Ovary (tissue), 10 donors: ENCODE measurements around the gene USP28. TPM values are rescaled to one million over a fixed set of nuclear protein-coding genes. Genes with fewer than 3 reads are reported as not detected.
"Not testable (repeated sequence)": the region's sequence is repeated elsewhere in the genome, so short reads cannot be mapped to it uniquely, and the experiment has no call there.

Source experiments
- DNase-seq, 5 donors: peaks; one replicate each; pipeline ENCODE4 v3.0.0-alpha.2; 2019 to 2020
- H3K27ac ChIP-seq, 2 donors: fragments of 200-600 bp; one replicate each; pipeline versions ENCODE4 v1.5.1 to v1.8.0; 2019 to 2022
- H3K27me3 ChIP-seq: fragments of 200-600 bp; one replicate; pipeline ENCODE4 v1.8.0; 2022
- H3K36me3 ChIP-seq: fragments of 200-600 bp; sonication (generic); one replicate; pipeline ENCODE4 v1.5.1; 2019
- H3K4me1 ChIP-seq: one replicate; pipeline ENCODE4 v1.8.1; 2013; ENCODE audit warnings: mild to moderate bottlenecking, moderate library complexity; ENCODE audit not compliant: insufficient read depth
- H3K4me3 ChIP-seq: fragments of 200-600 bp; sonication (generic); one replicate; pipeline ENCODE4 v1.5.1; 2017
- H3K9me3 ChIP-seq, 2 donors: fragments of 200-600 bp in 1 of 2; sonication (generic) in 1 of 2; one replicate each; pipeline versions ENCODE4 v1.5.1 to v1.8.1; 2013 to 2019; ENCODE audit warnings: mild to moderate bottlenecking in 1 of 2, moderate library complexity in 1 of 2
- EP300 ChIP-seq: sonication (generic); formaldehyde crosslinking; IDR thresholded peaks from one replicate; pipeline ENCODE4 v1.6.1; 2017; ENCODE audit warnings: antibody characterized with exemption
- POLR2A ChIP-seq: fragments of 450-650 bp; IDR thresholded peaks from one replicate; pipeline ENCODE4 v1.6.1; 2017; ENCODE audit warnings: antibody characterized with exemption, mild to moderate bottlenecking, moderate library complexity
- WGBS, 3 donors: extraction: QIAGEN DNeasy Blood & Tissue Kit in 1 of 3; methylation state at CpG; one replicate each; pipeline versions ENCODE4 v1.1.5 to v1.1.7; 2013 to 2017; 5-methylcytosine and 5-hydroxymethylcytosine counted together
- intact Hi-C, 4 donors: fragments of 100-400 bp; cut with DNase I; formaldehyde crosslinking; loops; one replicate each; pipeline versions ENCODE4 v1.11.0 to v1.15.1; 2022 to 2023
- long read RNA-seq, 3 donors: library from polyadenylated mRNA in 2 of 3; unstranded in 2 of 3; transcript quantifications; one replicate each; pipeline ENCODE4 v2.0.0 and lab custom pipeline, GENCODE V29; 2021 to 2026
- polyA plus RNA-seq, 2 donors: library from polyadenylated mRNA; stranded (reverse); fragments of 200-250 nt in 1 of 2; fragments of 350-450 nt in 1 of 2; fragmentation: Illumina TruSeq in 1 of 2; extraction: RNeasy Lipid Tissue Mini Kit (QIAGEN cat#74804) in 1 of 2; gene quantifications; one replicate each; pipeline ENCODE4 v1.2.3, GENCODE V29; 2013 to 2014
- total RNA-seq, 7 donors: library from RNA; depleted of rRNA in 2 of 7; stranded (reverse); fragments of >200 nt in 2 of 7; fragmentation: NEBNext Ultra II Directional in 3 of 7; extraction: Animal tissue kit (Norgen Biotek cat#: 25700) in 3 of 7; gene quantifications; one replicate each; pipeline versions ENCODE4 v1.1.0 to v1.2.4, GENCODE V29; 2016 to 2023
- TF ChIP-seq, protein P1 (sequence below), 3 donors: fragments of 450-650 bp in 2 of 3; fragments of 200-600 bp in 1 of 3; IDR thresholded peaks; one replicate each; pipeline versions ENCODE4 v1.5.1 to v1.8.0; 2016 to 2022; ENCODE audit warnings: antibody characterized with exemption in 3 of 3, mild to moderate bottlenecking in 1 of 3
- donor health status: DM: no; HTN: no; CAD: no; lungs with moderate emphysema.
- donor health status: DM: no; HTN: no; CAD: no.
- donor health status: Bipolar disorder and iron deficiency.
- donor health status: DM: yes; HTN: yes; CAD: no.
- donor health status: DM: no; HTN: no; CAD: no.
- donor health status: DM: yes; HTN: yes; CAD: no.

The USP28 gene, protein sequence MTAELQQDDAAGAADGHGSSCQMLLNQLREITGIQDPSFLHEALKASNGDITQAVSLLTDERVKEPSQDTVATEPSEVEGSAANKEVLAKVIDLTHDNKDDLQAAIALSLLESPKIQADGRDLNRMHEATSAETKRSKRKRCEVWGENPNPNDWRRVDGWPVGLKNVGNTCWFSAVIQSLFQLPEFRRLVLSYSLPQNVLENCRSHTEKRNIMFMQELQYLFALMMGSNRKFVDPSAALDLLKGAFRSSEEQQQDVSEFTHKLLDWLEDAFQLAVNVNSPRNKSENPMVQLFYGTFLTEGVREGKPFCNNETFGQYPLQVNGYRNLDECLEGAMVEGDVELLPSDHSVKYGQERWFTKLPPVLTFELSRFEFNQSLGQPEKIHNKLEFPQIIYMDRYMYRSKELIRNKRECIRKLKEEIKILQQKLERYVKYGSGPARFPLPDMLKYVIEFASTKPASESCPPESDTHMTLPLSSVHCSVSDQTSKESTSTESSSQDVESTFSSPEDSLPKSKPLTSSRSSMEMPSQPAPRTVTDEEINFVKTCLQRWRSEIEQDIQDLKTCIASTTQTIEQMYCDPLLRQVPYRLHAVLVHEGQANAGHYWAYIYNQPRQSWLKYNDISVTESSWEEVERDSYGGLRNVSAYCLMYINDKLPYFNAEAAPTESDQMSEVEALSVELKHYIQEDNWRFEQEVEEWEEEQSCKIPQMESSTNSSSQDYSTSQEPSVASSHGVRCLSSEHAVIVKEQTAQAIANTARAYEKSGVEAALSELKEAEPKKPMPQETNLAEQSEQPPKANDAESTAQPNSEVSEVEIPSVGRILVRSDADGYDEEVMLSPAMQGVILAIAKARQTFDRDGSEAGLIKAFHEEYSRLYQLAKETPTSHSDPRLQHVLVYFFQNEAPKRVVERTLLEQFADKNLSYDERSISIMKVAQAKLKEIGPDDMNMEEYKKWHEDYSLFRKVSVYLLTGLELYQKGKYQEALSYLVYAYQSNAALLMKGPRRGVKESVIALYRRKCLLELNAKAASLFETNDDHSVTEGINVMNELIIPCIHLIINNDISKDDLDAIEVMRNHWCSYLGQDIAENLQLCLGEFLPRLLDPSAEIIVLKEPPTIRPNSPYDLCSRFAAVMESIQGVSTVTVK
- total RNA-seq = 10 to 100 TPM; 13.5 to 29.5 (median 23.4) TPM
- polyA plus RNA-seq = 10 to 100 TPM; 11.0 to 25.2 TPM
- long read RNA-seq, donor 1, partial matches to known transcripts = 25 of 26 reads
- long read RNA-seq, donor 1, other reads (novel, unspliced or antisense) = 0 of 26 reads
- long read RNA-seq, donor 2, partial matches to known transcripts = 0 of 1 reads
- long read RNA-seq, donor 2, other reads (novel, unspliced or antisense) = 0 of 1 reads
- long read RNA-seq, donor 3, partial matches to known transcripts = 3 of 19 reads
- long read RNA-seq, donor 3, other reads (novel, unspliced or antisense) = 16 of 19 reads

DNA sequence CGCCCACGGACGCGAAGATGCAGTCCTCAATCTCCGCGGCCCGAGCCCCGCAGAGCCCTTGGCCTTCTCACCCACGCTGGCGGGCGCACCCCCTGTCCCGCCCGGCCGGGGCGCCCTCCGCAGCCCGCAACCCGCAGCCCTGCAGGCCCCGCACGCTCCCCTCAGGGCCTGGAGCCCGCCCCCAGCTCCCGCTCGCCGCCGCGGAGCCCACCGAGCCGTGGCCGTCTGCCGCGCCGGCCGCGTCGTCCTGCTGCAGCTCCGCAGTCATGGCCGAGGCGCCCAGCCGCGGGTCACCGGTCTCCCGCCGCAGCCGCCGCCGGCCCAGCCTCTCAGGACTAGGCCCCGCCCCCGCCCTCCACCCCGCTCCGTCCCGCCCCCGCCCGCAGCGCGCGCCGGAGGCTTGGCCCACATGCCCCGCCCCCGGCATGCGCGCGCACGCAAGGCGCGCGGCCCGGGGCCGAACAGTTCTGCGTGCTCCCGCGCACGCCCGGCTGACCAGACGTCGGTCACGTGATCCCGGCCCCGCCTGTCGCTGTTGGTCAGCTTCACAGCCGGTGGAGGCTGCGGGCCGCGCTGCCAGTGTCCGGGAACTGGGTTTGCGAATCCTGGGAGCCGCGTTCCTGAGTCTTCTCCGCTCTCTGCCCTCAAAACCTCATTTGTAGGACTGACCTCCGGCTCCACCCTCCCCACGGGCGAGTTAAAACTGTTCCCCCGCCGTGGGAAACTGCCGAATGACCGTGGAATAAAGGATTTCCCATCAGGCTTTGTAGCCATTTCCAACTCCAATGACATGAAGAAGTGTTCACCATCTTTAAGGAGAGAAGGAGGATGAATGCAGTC is at the start of gene USP28:
Gene USP28 (minus strand): TSS at position 339 of the 840 bp plus-strand sequence. CDS start 71 bp downstream, at position 268.
- H3K36me3 ChIP-seq = no peaks in the 10 kb centered on the region
- no peaks in the 10 kb centered on the region for H3K9me3 ChIP-seq
- intact Hi-C loops = no loop called here
- DNase-seq = peak; percentile 97 to 98 (median 97)
- H3K4me1 ChIP-seq = peaks cover 7% of the 10 kb centered on the region
- H3K27ac ChIP-seq = peak within 1 kb of the TSS; percentile 47 to 83
- peak within 1 kb of the TSS; percentile 85 for H3K4me3 ChIP-seq
- no peaks in the 10 kb centered on the region for H3K27me3 ChIP-seq
- no peak for TF ChIP-seq EP300
- TF ChIP-seq POLR2A = peak; percentile 41
- TF ChIP-seq, protein P1, sequence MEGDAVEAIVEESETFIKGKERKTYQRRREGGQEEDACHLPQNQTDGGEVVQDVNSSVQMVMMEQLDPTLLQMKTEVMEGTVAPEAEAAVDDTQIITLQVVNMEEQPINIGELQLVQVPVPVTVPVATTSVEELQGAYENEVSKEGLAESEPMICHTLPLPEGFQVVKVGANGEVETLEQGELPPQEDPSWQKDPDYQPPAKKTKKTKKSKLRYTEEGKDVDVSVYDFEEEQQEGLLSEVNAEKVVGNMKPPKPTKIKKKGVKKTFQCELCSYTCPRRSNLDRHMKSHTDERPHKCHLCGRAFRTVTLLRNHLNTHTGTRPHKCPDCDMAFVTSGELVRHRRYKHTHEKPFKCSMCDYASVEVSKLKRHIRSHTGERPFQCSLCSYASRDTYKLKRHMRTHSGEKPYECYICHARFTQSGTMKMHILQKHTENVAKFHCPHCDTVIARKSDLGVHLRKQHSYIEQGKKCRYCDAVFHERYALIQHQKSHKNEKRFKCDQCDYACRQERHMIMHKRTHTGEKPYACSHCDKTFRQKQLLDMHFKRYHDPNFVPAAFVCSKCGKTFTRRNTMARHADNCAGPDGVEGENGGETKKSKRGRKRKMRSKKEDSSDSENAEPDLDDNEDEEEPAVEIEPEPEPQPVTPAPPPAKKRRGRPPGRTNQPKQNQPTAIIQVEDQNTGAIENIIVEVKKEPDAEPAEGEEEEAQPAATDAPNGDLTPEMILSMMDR (IDR thresholded peaks at IDR 0.05) = peak in 1 of 3 donors; percentile 41
- WGBS, 3 donors = 0% methylated on average over 62 to 95 of the region's 95 CpGs

DNA sequence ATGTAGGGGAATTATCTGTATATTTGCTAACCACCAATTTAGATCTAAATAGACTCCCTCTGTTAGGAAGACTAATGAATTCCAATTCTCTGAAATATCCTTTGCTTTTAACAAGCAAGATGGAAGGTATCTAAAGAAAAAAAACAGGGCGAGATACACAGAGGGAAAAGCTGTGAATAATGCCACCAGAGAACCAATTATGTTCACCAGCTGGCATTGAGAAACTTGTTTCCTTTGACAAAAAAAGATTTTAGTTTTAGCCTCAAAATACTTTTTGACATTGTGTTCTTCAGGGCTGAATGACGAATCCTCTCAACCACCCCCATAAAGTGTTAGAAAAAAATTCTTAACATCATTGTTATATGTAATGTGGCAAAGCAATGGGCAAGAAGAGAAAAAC is 48.2 kb upstream of the USP28 start:
- Histone ChIP-seq H3K36me3 (no peaks in the 10 kb centered on the region), H3K27ac (no peak overlapping the region), H3K4me3 (no peak overlapping the region), H3K4me1 (no peaks in the 10 kb centered on the region), H3K9me3 (no peaks in the 10 kb centered on the region), H3K27me3 (no peaks in the 10 kb centered on the region)
- no peak for TF ChIP-seq POLR2A
- TF ChIP-seq, protein P1 (IDR thresholded peaks at IDR 0.05) = no peak
- no peak for TF ChIP-seq EP300
- DNase-seq = no peak
- intact Hi-C loops = no loop called here
- WGBS, 3 donors = 70 to 83% (median 73%) methylated on average over 2 of the region's 2 CpGs

DNA sequence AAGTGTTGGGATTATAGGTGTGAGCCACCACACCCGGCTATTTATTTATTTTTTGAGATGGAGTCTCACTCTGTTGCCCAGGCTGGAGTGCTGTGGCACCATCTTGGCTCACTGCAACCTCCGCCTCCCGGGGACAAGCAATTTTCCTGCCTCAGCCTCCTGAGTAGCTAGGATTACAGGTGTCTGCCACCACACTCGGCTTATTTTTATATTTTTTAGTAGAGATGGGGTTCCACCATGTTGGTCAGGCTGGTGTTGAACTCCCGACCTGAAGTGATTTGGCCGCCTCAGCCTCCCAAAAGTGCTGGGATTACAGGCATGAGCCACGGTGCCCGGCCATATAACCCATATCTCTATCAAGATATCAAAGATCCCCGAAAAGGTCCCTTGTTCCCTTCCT is 36.1 kb upstream of the USP28 start:
- H3K4me3 ChIP-seq, H3K9me3 ChIP-seq, H3K4me1 ChIP-seq, H3K27me3 ChIP-seq, intact Hi-C loops, H3K36me3 ChIP-seq, DNase-seq, H3K27ac ChIP-seq: not testable (repeated sequence)
- 87 to 92% (median 92%) methylated on average over 9 of the region's 9 CpGs for WGBS, 3 donors

DNA sequence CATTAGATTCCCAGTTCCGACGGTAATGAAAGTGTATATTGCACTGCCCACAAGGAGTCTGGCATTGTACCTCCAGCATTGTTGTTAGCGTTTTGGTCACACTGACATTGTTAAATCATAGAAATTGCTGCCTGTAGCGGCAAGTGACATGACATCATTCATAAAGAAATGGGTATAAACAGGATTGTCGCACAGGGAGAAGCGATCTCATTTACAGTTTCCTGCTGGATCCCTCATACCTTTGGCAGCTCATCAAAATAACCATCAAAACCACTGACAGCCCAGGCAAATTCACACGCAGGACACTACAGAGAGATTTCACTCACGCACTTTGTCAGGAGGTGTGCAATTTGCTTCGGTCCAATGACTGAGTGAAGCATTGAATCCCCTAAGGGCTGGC is 32.7 kb upstream of the USP28 start:
- Histone ChIP-seq H3K9me3 (no peaks in the 10 kb centered on the region), H3K36me3 (no peaks in the 10 kb centered on the region), H3K4me3 (no peak overlapping the region), H3K27me3 (no peaks in the 10 kb centered on the region), H3K27ac (no peak overlapping the region), H3K4me1 (no peaks in the 10 kb centered on the region)
- WGBS, 3 donors = 80 to 84% (median 83%) methylated on average over 9 of the region's 9 CpGs
- TF ChIP-seq EP300 (no peak), POLR2A (no peak)
- TF ChIP-seq, protein P1 (IDR thresholded peaks at IDR 0.05) = no peak
- intact Hi-C loops = no loop called here
- DNase-seq = no peak
